Erythroblast (primary cell): ENCODE results near the gene STARD3.

Experiments used
- GATA1 ChIP-seq: IDR thresholded peaks from 2 replicates; pipeline ENCODE4 v1.6.1; 2011; ENCODE audit warnings: low read depth, mild to moderate bottlenecking, control low read depth, low read length, moderate library complexity
- POLR2A ChIP-seq: IDR thresholded peaks from 2 replicates; pipeline ENCODE4 v1.6.1; 2011; ENCODE audit warnings: mild to moderate bottlenecking, low read length

GRCh38 chr17:39648616-39649366, 11.8 kb downstream of the STARD3 start:
- TF ChIP-seq POLR2A = no peak
- TF ChIP-seq GATA1 = no peak
